H1 (cell line): ENCODE data around the gene CREG2. TPM values are rescaled to one million over a fixed set of nuclear protein-coding genes. Genes with fewer than 3 reads are reported as not detected.

Source experiments
- CTCF ChIA-PET: fragments of 300-600 bp; sonication (Branson Sonifier 250); formaldehyde crosslinking; loops from one replicate; lab custom pipeline; 2021; ENCODE audit not compliant: partially characterized antibody; lab: Charles Lee
- POLR2A ChIA-PET: fragments of 300-600 bp; sonication (Branson Sonifier 250); formaldehyde crosslinking; loops from one replicate; lab custom pipeline; 2021; ENCODE audit warnings: inconsistent platforms; ENCODE audit not compliant: partially characterized antibody; lab: Charles Lee
- DNase-seq, 2 experiments: peaks; one replicate each; pipeline versions ENCODE4 v3.0.0 to v3.0.0-alpha.2; 2010 to 2022; ENCODE audit warnings: low spot score in 2 of 2, low read depth in 1 of 2, mixed read lengths in 1 of 2
- FAIRE-seq: peaks from 2 replicates; lab custom pipeline; 2011; peaks lifted over from hg19 to GRCh38; lab: Jason Lieb, UNC
- H2AFZ ChIP-seq: 2 replicates; pipeline ENCODE4 v1.8.1; 2012; ENCODE audit warnings: low read length, inconsistent platforms
- H2AK5ac ChIP-seq: 2 replicates; pipeline ENCODE4 v1.6.1; 2013; ENCODE audit warnings: low read depth, low read length
- H2BK120ac ChIP-seq: replicated peaks from 2 replicates; pipeline ENCODE3; 2013; ENCODE audit warnings: low read depth, low read length, inconsistent platforms
- H2BK12ac ChIP-seq: 2 replicates; pipeline ENCODE4 v1.6.1; 2013; ENCODE audit warnings: low read depth, low read length
- H2BK15ac ChIP-seq: 2 replicates; pipeline ENCODE4 v1.6.1; 2013; ENCODE audit warnings: low read length
- H2BK20ac ChIP-seq: 2 replicates; pipeline ENCODE4 v1.6.1; 2013; ENCODE audit warnings: low read length
- H2BK5ac ChIP-seq: 2 replicates; pipeline ENCODE4 v1.6.1; 2013; ENCODE audit warnings: low read depth, low read length
- H3K14ac ChIP-seq: 2 replicates; pipeline ENCODE4 v1.6.1; 2013; ENCODE audit warnings: inconsistent platforms; ENCODE audit not compliant: insufficient read length
- H3K18ac ChIP-seq: 2 replicates; pipeline ENCODE4 v1.6.1; 2013; ENCODE audit warnings: low read length; ENCODE audit errors: extremely low read depth
- H3K23ac ChIP-seq: 2 replicates; pipeline ENCODE4 v1.6.1; 2013; ENCODE audit warnings: inconsistent platforms; ENCODE audit not compliant: insufficient read length
- H3K23me2 ChIP-seq: 2 replicates; pipeline ENCODE4 v1.6.1; 2013; ENCODE audit warnings: low read depth, low read length
- H3K27ac ChIP-seq: 2 replicates; pipeline ENCODE4 v1.6.1; 2011; ENCODE audit warnings: low read depth, low read length, inconsistent platforms
- H3K27me3 ChIP-seq, 4 experiments: replicated peaks in 1 of 4; 1 replicate in 1 of 4; 2 replicates in 3 of 4; pipeline versions ENCODE4 v1.6.1 to v1.8.1; 2011 to 2013; ENCODE audit warnings: low read length in 3 of 4, mild to moderate bottlenecking in 3 of 4, inconsistent platforms in 2 of 4, mixed read lengths in 2 of 4, moderate library complexity in 1 of 4; ENCODE audit not compliant: control insufficient read depth in 3 of 4, insufficient read depth in 3 of 4; ENCODE audit errors: extremely low read depth in 1 of 4
- H3K36me3 ChIP-seq, 4 experiments: 2 replicates each; pipeline versions ENCODE4 v1.6.1 to v1.8.1; 2011 to 2013; ENCODE audit warnings: mild to moderate bottlenecking in 4 of 4, low read length in 3 of 4, moderate library complexity in 2 of 4, control low read depth in 1 of 4, inconsistent platforms in 1 of 4; ENCODE audit not compliant: insufficient read depth in 4 of 4, control insufficient read depth in 2 of 4
- H3K4ac ChIP-seq: replicated peaks from 2 replicates; pipeline ENCODE3; 2013; ENCODE audit warnings: low read length, low read depth, mixed read lengths, inconsistent platforms; ENCODE audit not compliant: insufficient read length
- H3K4me1 ChIP-seq, 4 experiments: replicated peaks in 1 of 4; 1 replicate in 1 of 4; 2 replicates in 3 of 4; pipeline versions ENCODE4 v1.6.1 to v1.8.1; 2011 to 2013; ENCODE audit warnings: low read length in 3 of 4, inconsistent platforms in 2 of 4, mixed read lengths in 1 of 4; ENCODE audit not compliant: insufficient read depth in 4 of 4, control insufficient read depth in 3 of 4
- H3K4me2 ChIP-seq, 2 experiments: 2 replicates each; pipeline versions ENCODE4 v1.6.1 to v1.8.1; 2011 to 2013; ENCODE audit warnings: low read depth in 2 of 2, low read length in 2 of 2, control low read depth in 1 of 2, inconsistent platforms in 1 of 2, mild to moderate bottlenecking in 1 of 2; ENCODE audit not compliant: insufficient read depth in 1 of 2
- H3K4me3 ChIP-seq, 4 experiments: fragments of 200-600, 300-600 bp in 1 of 4; sonication (generic), shearing (Covaris generic), sonication (Bioruptor Twin) in 1 of 4; 2 replicates each; pipeline versions ENCODE4 v1.5.1 to v1.8.1; 2011 to 2016; ENCODE audit warnings: low read length in 4 of 4, low read depth in 3 of 4, control low read depth in 2 of 4, inconsistent platforms in 2 of 4, mild to moderate bottlenecking in 2 of 4, mixed read lengths in 1 of 4, moderate library complexity in 1 of 4; ENCODE audit not compliant: insufficient read depth in 2 of 4; ENCODE audit errors: extremely low read depth in 1 of 4
- H3K56ac ChIP-seq: replicated peaks from 2 replicates; pipeline ENCODE3; 2013; ENCODE audit warnings: low read depth, mild to moderate bottlenecking, mixed read lengths, low read length, inconsistent platforms; ENCODE audit not compliant: insufficient read length
- H3K79me1 ChIP-seq: 2 replicates; pipeline ENCODE4 v1.6.1; 2013; ENCODE audit warnings: low read depth, low read length, control low read depth
- H3K79me2 ChIP-seq, 2 experiments: 2 replicates each; pipeline versions ENCODE4 v1.6.1 to v1.8.1; 2012 to 2013; ENCODE audit warnings: low read length in 2 of 2, mild to moderate bottlenecking in 2 of 2, inconsistent platforms in 1 of 2; ENCODE audit not compliant: insufficient read depth in 2 of 2, control insufficient read depth in 1 of 2
- H3K9ac ChIP-seq, 4 experiments: replicated peaks in 1 of 4; 1 replicate in 1 of 4; 2 replicates in 3 of 4; pipeline versions ENCODE4 v1.6.1 to v1.8.1; 2011 to 2013; ENCODE audit warnings: low read depth in 3 of 4, low read length in 3 of 4, control low read depth in 2 of 4, mild to moderate bottlenecking in 2 of 4, moderate library complexity in 2 of 4, inconsistent platforms in 1 of 4; ENCODE audit errors: extremely low read depth in 1 of 4
- H3K9me3 ChIP-seq, 2 experiments: 2 replicates each; pipeline versions ENCODE4 v1.6.1 to v1.8.1; 2012 to 2013; ENCODE audit warnings: mild to moderate bottlenecking in 2 of 2, moderate library complexity in 2 of 2, control low read depth in 1 of 2, inconsistent platforms in 1 of 2, low read depth in 1 of 2, low read length in 1 of 2, mixed read lengths in 1 of 2; ENCODE audit not compliant: insufficient read depth in 2 of 2
- H4K20me1 ChIP-seq, 2 experiments: replicated peaks in 1 of 2; 2 replicates each; pipeline versions ENCODE3 to v1.8.1; 2011 to 2013; ENCODE audit warnings: inconsistent platforms in 2 of 2, low read length in 2 of 2, mild to moderate bottlenecking in 1 of 2; ENCODE audit not compliant: insufficient read depth in 2 of 2, control insufficient read depth in 1 of 2
- H4K5ac ChIP-seq: 2 replicates; pipeline ENCODE4 v1.6.1; 2013; ENCODE audit warnings: low read length, low read depth, mixed read lengths, inconsistent platforms; ENCODE audit not compliant: insufficient read length
- H4K8ac ChIP-seq: 2 replicates; pipeline ENCODE4 v1.8.0; 2013; ENCODE audit warnings: mild to moderate bottlenecking, moderate library complexity, low read length, inconsistent platforms; ENCODE audit not compliant: insufficient read depth; ENCODE audit errors: extremely low read depth
- H4K91ac ChIP-seq: replicated peaks from 2 replicates; pipeline ENCODE3; 2013; ENCODE audit warnings: low read length, mixed read lengths, inconsistent platforms; ENCODE audit not compliant: insufficient read length
- E2F6 ChIP-seq: IDR thresholded peaks from 2 replicates; pipeline ENCODE4 v1.6.1; 2012; ENCODE audit warnings: inconsistent platforms
- WGBS, 2 experiments: shearing (Covaris generic) in 1 of 2; methylation state at CpG; one replicate each; pipeline versions ENCODE4 v1.1.6 to v1.1.7; 2013 to 2015; ENCODE audit warnings: low lambda C conversion rate in 2 of 2, mixed read lengths in 2 of 2, inconsistent platforms in 1 of 2, low coverage in 1 of 2, missing lambda C conversion rate in 1 of 2; ENCODE audit not compliant: insufficient replicate concordance in 2 of 2, insufficient coverage in 1 of 2, insufficient read length in 1 of 2; ENCODE audit errors: extremely low coverage in 1 of 2, missing lambda C conversion rate in 1 of 2; 5-methylcytosine and 5-hydroxymethylcytosine counted together
- polyA plus RNA-seq, 7 experiments: library from polyadenylated mRNA; depleted of rRNA in 3 of 7; stranded (reverse) in 5 of 7; unstranded in 2 of 7; fragments of >200 nt in 5 of 7; fragments of 200-250 nt in 2 of 7; gene quantifications; 1 replicate in 5 of 7; 2 replicates in 1 of 7; 4 replicates in 1 of 7; pipeline versions ENCODE4 v1.2.1 to v1.2.3, GENCODE V29; 2011 to 2013; ENCODE audit warnings: missing spikeins in 2 of 7, mixed read lengths in 2 of 7
- total RNA-seq: library from RNA; stranded (reverse); fragmentation: NEBNext Ultra II Directional; extraction: Animal tissue kit (Norgen Biotek cat#: 25700); gene quantifications from 2 replicates; pipeline ENCODE4 v1.2.1, GENCODE V29; 2021

Gene CREG2
- total and polyA plus RNA-seq, 2 of the 8 experiments (the other 6 are each of a cell fraction or from before 2014, with no cell fraction given): 2.0 to 2.2 TPM

DNA sequence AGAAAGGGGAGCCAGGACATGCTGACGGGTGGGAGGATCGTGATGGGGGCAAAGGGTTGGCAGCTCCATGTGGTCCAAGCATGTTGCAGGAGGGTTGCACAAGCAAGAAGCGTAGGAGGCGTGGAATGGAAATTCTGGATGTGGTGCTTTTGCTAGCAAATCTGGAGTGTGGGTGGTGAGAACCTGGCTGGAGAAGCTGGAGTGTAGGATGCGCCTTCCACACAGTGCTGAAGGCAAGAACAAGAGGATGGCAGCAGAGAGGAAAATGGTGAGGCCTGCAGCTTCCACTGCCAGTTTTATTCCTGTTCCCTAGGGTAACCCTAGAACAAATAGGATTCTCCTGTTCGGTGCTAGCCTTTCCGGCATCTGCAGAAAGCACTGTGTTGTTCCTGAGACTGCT is 22.4 kb downstream of the CREG2 start:
- H3K79me2 ChIP-seq: no peaks in the 10 kb centered on the region
- no peak overlapping the region for H2BK5ac ChIP-seq
- no peak overlapping the region for H2BK12ac ChIP-seq
- no peak overlapping the region for H2AFZ ChIP-seq
- DNase-seq (no peak), FAIRE-seq (no peak)
- H4K5ac ChIP-seq: no peak overlapping the region
- no peaks in the 10 kb centered on the region for H3K23me2 ChIP-seq
- H3K4ac ChIP-seq: no peak overlapping the region
- peaks cover 0 to 7% (median 2%) of the 10 kb centered on the region in 4 experiments; a peak in 4 of 7 replicates for H3K4me1 ChIP-seq
- no peak overlapping the region for H2AK5ac ChIP-seq
- H4K8ac ChIP-seq: no peak overlapping the region
- H4K20me1 ChIP-seq: no peaks in the 10 kb centered on the region
- no peak overlapping the region for H2BK20ac ChIP-seq
- WGBS, 2 experiments: 93% methylated on average over 7 of the region's 7 CpGs; no CpG with 5 or more reads in 1 of the 2 experiments
- no peaks in the 10 kb centered on the region for H3K36me3 ChIP-seq
- no peaks in the 10 kb centered on the region for H3K9me3 ChIP-seq
- H2BK15ac ChIP-seq: no peak overlapping the region
- H2BK120ac ChIP-seq: no peak overlapping the region
- no peaks in the 10 kb centered on the region for H3K79me1 ChIP-seq
- no peak overlapping the region for H3K56ac ChIP-seq
- H3K27ac ChIP-seq: no peak overlapping the region
- H3K9ac ChIP-seq: no peak overlapping the region
- ChIA-PET CTCF (interaction anchor here (0.7 to 1.8 kb wide), 3 partner anchors 14 to 30 kb away, joined by 3 to 9 read pairs (median 3); no protein-coding TSS in a partner anchor), POLR2A (no interaction called here)
- H4K91ac ChIP-seq: no peak overlapping the region
- no peaks in the 10 kb centered on the region for H3K27me3 ChIP-seq
- no peak overlapping the region for H3K4me2 ChIP-seq
- no peak overlapping the region for H3K23ac ChIP-seq
- no peak overlapping the region for H3K18ac ChIP-seq
- H3K14ac ChIP-seq: no peak overlapping the region
- no peak overlapping the region for H3K4me3 ChIP-seq
- TF ChIP-seq E2F6: no peak
